ENCODE results near the gene INO80B. TPM values are rescaled to one million over a fixed set of nuclear protein-coding genes. Genes with fewer than 3 reads are reported as not detected.

Gene INO80B
- total and polyA plus RNA-seq, 2 donors (not counting 1 experiment from before 2014, with no cell fraction given): 6.9 to 13.0 TPM

DNA sequence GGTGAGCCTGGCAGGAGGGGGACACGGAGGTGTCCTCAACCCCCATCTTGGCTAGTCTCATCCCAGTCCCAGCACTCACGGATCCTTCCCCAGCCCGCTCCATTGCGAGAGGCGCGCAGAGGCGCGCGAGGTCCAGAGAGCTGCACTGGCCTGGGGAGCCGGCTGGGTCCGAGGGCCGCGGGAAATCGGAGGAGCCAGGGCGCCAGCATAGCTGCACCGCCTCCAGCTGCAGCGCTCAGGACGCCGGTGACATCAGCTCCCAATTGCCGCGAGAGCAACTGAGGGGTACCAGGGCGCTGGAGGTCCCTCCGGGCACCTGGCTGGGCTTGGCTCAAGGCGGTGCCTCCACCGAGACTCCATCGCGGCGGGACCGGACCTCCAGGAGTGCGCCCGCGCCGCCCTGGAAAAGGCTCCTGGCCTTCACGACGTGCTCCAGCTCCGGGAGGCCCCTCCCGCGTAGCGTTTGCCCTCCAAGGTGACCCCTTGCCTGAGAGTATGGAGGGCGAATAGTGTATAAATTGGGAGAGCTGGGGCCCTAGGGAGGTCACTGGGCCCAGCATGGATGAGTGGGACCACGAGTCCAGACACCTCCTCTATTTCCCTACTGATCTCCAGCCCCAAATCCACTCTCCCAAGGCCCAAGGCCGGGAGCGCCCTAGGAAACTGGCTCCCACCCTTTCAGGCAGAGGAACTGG, 18.6 kb upstream of the INO80B start:
- Histone ChIP-seq H3K4me3 (replicated peaks in 1 of 4; ENCODE audit: control extremely low read depth in 1 of 4, insufficient read depth in 1 of 4, low read depth in 3 of 4, low read length in 4 of 4) (no peak overlapping the region), H3K36me3 (ENCODE audit: control insufficient read depth, insufficient read depth, low read length) (peaks cover 2% of the 10 kb centered on the region), H4K20me1 (ENCODE audit: control insufficient read depth, extremely low read depth, insufficient read depth, low read length) (no peaks in the 10 kb centered on the region), H2AFZ (ENCODE audit: low read length) (no peak overlapping the region), H3K27me3 (ENCODE audit: control insufficient read depth, insufficient read depth, low read length) (no peaks in the 10 kb centered on the region), H3K9me3 (ENCODE audit: control insufficient read depth, insufficient read depth, low read depth, low read length) (no peaks in the 10 kb centered on the region), H3K4me2 (ENCODE audit: extremely low read depth, insufficient read depth, low read length) (no peak overlapping the region), H3K4me1 (ENCODE audit: control insufficient read depth, extremely low read depth, insufficient read depth, low read length) (peaks cover 12% of the 10 kb centered on the region), H3K27ac (ENCODE audit: insufficient read depth, low read length) (no peak overlapping the region), H3K79me2 (ENCODE audit: control insufficient read depth, insufficient read depth, low read length) (no peaks in the 10 kb centered on the region), H3K9ac (ENCODE audit: insufficient read depth, low read length) (no peak overlapping the region)
- TF ChIP-seq EZH2 (IDR thresholded peaks at IDR 0.05; ENCODE audit: low read length, missing control alignments): no peak
- TF ChIP-seq, protein P1, sequence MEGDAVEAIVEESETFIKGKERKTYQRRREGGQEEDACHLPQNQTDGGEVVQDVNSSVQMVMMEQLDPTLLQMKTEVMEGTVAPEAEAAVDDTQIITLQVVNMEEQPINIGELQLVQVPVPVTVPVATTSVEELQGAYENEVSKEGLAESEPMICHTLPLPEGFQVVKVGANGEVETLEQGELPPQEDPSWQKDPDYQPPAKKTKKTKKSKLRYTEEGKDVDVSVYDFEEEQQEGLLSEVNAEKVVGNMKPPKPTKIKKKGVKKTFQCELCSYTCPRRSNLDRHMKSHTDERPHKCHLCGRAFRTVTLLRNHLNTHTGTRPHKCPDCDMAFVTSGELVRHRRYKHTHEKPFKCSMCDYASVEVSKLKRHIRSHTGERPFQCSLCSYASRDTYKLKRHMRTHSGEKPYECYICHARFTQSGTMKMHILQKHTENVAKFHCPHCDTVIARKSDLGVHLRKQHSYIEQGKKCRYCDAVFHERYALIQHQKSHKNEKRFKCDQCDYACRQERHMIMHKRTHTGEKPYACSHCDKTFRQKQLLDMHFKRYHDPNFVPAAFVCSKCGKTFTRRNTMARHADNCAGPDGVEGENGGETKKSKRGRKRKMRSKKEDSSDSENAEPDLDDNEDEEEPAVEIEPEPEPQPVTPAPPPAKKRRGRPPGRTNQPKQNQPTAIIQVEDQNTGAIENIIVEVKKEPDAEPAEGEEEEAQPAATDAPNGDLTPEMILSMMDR (conservative IDR thresholded peaks at IDR 0.05 in 1 of 2, IDR thresholded peaks at IDR 0.05 in 1 of 2; ENCODE audit: low read depth in 1 of 2, low read length in 2 of 2): no peak
- DNase-seq (ENCODE audit: low read depth in 2 of 2): no peak

DNA sequence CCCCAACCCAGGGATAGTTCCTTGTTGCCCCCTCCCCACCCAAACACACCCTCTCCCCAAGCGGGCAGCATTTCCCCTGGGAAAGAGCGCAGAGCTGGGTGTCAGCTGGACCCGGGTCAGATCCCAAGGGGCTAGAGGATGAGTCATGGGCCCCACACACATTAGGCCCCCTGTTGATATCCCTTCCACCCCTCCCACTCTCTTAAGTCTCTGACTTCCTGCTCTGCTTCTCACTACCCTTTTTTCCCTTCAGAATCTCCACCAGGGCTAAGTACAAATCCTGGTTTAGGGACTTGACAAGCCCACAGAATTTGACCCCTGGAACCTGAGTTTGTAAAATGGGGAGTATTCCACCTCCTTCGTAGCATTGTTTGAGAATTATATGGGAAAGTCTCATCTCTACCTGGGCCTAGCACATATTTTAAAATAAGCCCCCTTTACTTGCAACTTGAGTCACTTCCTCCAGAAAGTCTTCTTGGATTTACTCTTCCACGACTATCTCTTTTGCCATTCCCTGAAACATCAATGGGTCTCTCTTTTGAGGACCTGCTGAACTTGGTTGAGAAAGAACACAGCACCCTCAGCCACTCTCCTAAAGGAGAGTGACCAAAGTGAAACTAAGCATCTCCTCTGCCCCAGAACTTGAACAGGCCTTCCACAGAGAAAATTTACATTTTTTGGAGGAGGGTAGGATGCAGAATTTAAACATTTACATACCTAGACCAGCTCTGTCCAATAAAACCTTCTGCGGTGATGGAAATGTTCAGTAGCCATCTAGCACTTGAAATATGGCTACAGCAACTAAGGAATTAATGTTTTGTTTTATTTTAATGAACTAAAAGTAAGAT, 17.8 kb upstream of the INO80B start:
- Histone ChIP-seq H3K9ac (ENCODE audit: insufficient read depth, low read length) (no peak overlapping the region), H4K20me1 (ENCODE audit: control insufficient read depth, extremely low read depth, insufficient read depth, low read length) (no peaks in the 10 kb centered on the region), H3K79me2 (ENCODE audit: control insufficient read depth, insufficient read depth, low read length) (no peaks in the 10 kb centered on the region), H3K9me3 (ENCODE audit: control insufficient read depth, insufficient read depth, low read depth, low read length) (no peaks in the 10 kb centered on the region), H3K27me3 (ENCODE audit: control insufficient read depth, insufficient read depth, low read length) (no peaks in the 10 kb centered on the region), H3K4me2 (ENCODE audit: extremely low read depth, insufficient read depth, low read length) (no peak overlapping the region), H3K36me3 (ENCODE audit: control insufficient read depth, insufficient read depth, low read length) (no peaks in the 10 kb centered on the region), H3K27ac (ENCODE audit: insufficient read depth, low read length) (no peak overlapping the region), H2AFZ (ENCODE audit: low read length) (no peak overlapping the region), H3K4me1 (ENCODE audit: control insufficient read depth, extremely low read depth, insufficient read depth, low read length) (peaks cover 12% of the 10 kb centered on the region), H3K4me3 (replicated peaks in 1 of 4; ENCODE audit: control extremely low read depth in 1 of 4, insufficient read depth in 1 of 4, low read depth in 3 of 4, low read length in 4 of 4) (no peak overlapping the region)
- TF ChIP-seq EZH2 (IDR thresholded peaks at IDR 0.05; ENCODE audit: low read length, missing control alignments): no peak
- TF ChIP-seq, protein P1 (conservative IDR thresholded peaks at IDR 0.05 in 1 of 2, IDR thresholded peaks at IDR 0.05 in 1 of 2; ENCODE audit: low read depth in 1 of 2, low read length in 2 of 2): no peak
- no peak for DNase-seq (ENCODE audit: low read depth in 2 of 2)

DNA sequence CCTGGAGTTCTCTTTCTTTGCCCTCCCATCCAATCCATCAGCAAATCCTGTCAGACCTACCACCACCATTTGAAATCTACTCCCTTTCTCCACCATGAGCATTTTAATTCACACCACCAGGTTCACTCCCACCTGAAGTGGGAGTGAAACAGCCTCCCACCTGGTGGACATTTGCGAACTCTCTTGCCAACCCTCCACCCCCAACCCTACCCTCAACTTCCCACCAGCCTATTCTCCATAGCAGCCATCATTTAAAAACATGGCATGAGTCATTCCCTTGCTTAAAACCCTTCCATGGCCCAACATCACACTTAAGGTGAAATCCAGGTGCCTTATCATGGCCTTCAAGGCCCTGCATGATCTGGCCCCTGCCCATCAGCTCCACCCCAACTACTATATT, 16.6 kb upstream of the INO80B start:
- H3K79me2 ChIP-seq (ENCODE audit: control insufficient read depth, insufficient read depth, low read length): no peaks in the 10 kb centered on the region
- H3K4me3 ChIP-seq (replicated peaks in 1 of 4; ENCODE audit: control extremely low read depth in 1 of 4, insufficient read depth in 1 of 4, low read depth in 3 of 4, low read length in 4 of 4): no peak overlapping the region
- no peaks in the 10 kb centered on the region for H3K9me3 ChIP-seq (ENCODE audit: control insufficient read depth, insufficient read depth, low read depth, low read length)

More for the DNA sequence above, 16.6 kb upstream of the INO80B start:
- H3K9ac ChIP-seq (ENCODE audit: insufficient read depth, low read length): no peak overlapping the region
- TF ChIP-seq EZH2 (IDR thresholded peaks at IDR 0.05; ENCODE audit: low read length, missing control alignments): no peak
- TF ChIP-seq, protein P1 (conservative IDR thresholded peaks at IDR 0.05 in 1 of 2, IDR thresholded peaks at IDR 0.05 in 1 of 2; ENCODE audit: low read depth in 1 of 2, low read length in 2 of 2): no peak
- H3K4me1 ChIP-seq (ENCODE audit: control insufficient read depth, extremely low read depth, insufficient read depth, low read length): peaks cover 12% of the 10 kb centered on the region
- H3K27me3 ChIP-seq (ENCODE audit: control insufficient read depth, insufficient read depth, low read length): no peaks in the 10 kb centered on the region
- no peak overlapping the region for H3K4me2 ChIP-seq (ENCODE audit: extremely low read depth, insufficient read depth, low read length)
- no peak overlapping the region for H2AFZ ChIP-seq (ENCODE audit: low read length)
- H3K36me3 ChIP-seq (ENCODE audit: control insufficient read depth, insufficient read depth, low read length): no peaks in the 10 kb centered on the region
- no peak for DNase-seq (ENCODE audit: low read depth in 2 of 2)
- H3K27ac ChIP-seq (ENCODE audit: insufficient read depth, low read length): no peak overlapping the region
- no peaks in the 10 kb centered on the region for H4K20me1 ChIP-seq (ENCODE audit: control insufficient read depth, extremely low read depth, insufficient read depth, low read length)

All from fibroblast of lung (primary cell).